ENCODE data around the gene UBTF. TPM values are rescaled to one million over a fixed set of nuclear protein-coding genes. Genes with fewer than 3 reads are reported as not detected.

Gene UBTF
- total and polyA plus RNA-seq, 7 experiments from 2014 or later = 49.0 to 303 (median 162) TPM

- no peaks in the 10 kb centered on the region for H3K9me3 Mint-ChIP-seq
- DNase-seq = no peak
- H3K27me3 ChIP-seq (ENCODE audit: control insufficient read depth in 2 of 2, insufficient read depth in 2 of 2, low read length in 2 of 2) = no peaks in the 10 kb centered on the region
- ChIA-PET POLR2A (no interaction called here), CTCF (interaction anchor here (0.7 kb wide), 1 partner anchor 67 kb away, joined by 4 read pairs; no protein-coding TSS in a partner anchor)
- H3K4me1 ChIP-seq (ENCODE audit: control insufficient read depth in 2 of 2, insufficient read depth in 2 of 2, low read length in 2 of 2) = no peaks in the 10 kb centered on the region
- no peaks in the 10 kb centered on the region for H3K9me3 ChIP-seq (ENCODE audit: control insufficient read depth in 2 of 3, low read length in 3 of 3)
- no peaks in the 10 kb centered on the region for H3K36me3 ChIP-seq (ENCODE audit: control insufficient read depth in 2 of 3, insufficient read depth in 3 of 3, low read length in 3 of 3)
- intact Hi-C loops (cut with micrococcal nuclease) = no loop called here
- peaks cover 0 to 1% (median 0%) of the 10 kb centered on the region in 5 donors for H3K27me3 Mint-ChIP-seq
- H3K4me3 Mint-ChIP-seq = no peak overlapping the region
- H3K27ac ChIP-seq (ENCODE audit: low read depth, low read length) = no peak overlapping the region
- no peaks in the 10 kb centered on the region for H3K36me3 Mint-ChIP-seq
- peaks cover 0 to 2% (median 0%) of the 10 kb centered on the region in 7 donors for H3K4me1 Mint-ChIP-seq
- H3K27ac Mint-ChIP-seq = peak overlapping the region in 1 of 9 donors; percentile 59
- H3K4me3 ChIP-seq (ENCODE audit: low read length) = no peak overlapping the region
- no peak for ATAC-seq
These were observed 43.9 kb upstream of the UBTF start for GRCh38 chr17:44263345-44263902.

GRCh38 chr17:44262654-44263225 is 43.3 kb upstream of the UBTF start:
- DNase-seq (no peak), ATAC-seq (no peak)
- no peaks in the 10 kb centered on the region for H3K4me1 Mint-ChIP-seq
- ChIA-PET CTCF (interaction anchor here (1.0 kb wide), 1 partner anchor 30 kb away, joined by 6 read pairs; no protein-coding TSS in a partner anchor), POLR2A (no interaction called here)
- Histone ChIP-seq H3K27ac (ENCODE audit: low read depth, low read length) (no peak overlapping the region), H3K27me3 (ENCODE audit: control insufficient read depth in 2 of 2, insufficient read depth in 2 of 2, low read length in 2 of 2) (no peaks in the 10 kb centered on the region), H3K4me3 (ENCODE audit: low read length) (no peak overlapping the region), H3K9me3 (ENCODE audit: control insufficient read depth in 2 of 3, low read length in 3 of 3) (no peaks in the 10 kb centered on the region), H3K36me3 (ENCODE audit: control insufficient read depth in 2 of 3, insufficient read depth in 3 of 3, low read length in 3 of 3) (no peaks in the 10 kb centered on the region), H3K4me1 (ENCODE audit: control insufficient read depth in 2 of 2, insufficient read depth in 2 of 2, low read length in 2 of 2) (no peaks in the 10 kb centered on the region)
- H3K4me3 Mint-ChIP-seq = no peak overlapping the region
- no peaks in the 10 kb centered on the region for H3K36me3 Mint-ChIP-seq
- H3K9me3 Mint-ChIP-seq = no peaks in the 10 kb centered on the region
- H3K27ac Mint-ChIP-seq = no peak overlapping the region
- peaks cover 0 to 1% (median 0%) of the 10 kb centered on the region in 5 donors for H3K27me3 Mint-ChIP-seq
- intact Hi-C loops (cut with micrococcal nuclease) = no loop called here

GRCh38 chr17:44260296-44260695 is 40.8 kb upstream of the UBTF start:
- ATAC-seq = no peak
- Mint-ChIP-seq H3K9me3 (no peaks in the 10 kb centered on the region), H3K27ac (no peak overlapping the region), H3K27me3 (peaks cover 0 to 3% (median 0%) of the 10 kb centered on the region in 5 donors), H3K36me3 (no peaks in the 10 kb centered on the region), H3K4me3 (no peak overlapping the region), H3K4me1 (peaks cover 0 to 2% (median 0%) of the 10 kb centered on the region in 7 donors)
- ChIA-PET CTCF (no interaction called here), POLR2A (no interaction called here)
- Histone ChIP-seq H3K9me3 (ENCODE audit: control insufficient read depth in 2 of 3, low read length in 3 of 3) (no peaks in the 10 kb centered on the region), H3K27ac (ENCODE audit: low read depth, low read length) (no peak overlapping the region), H3K27me3 (ENCODE audit: control insufficient read depth in 2 of 2, insufficient read depth in 2 of 2, low read length in 2 of 2) (no peaks in the 10 kb centered on the region), H3K4me3 (ENCODE audit: low read length) (no peak overlapping the region), H3K36me3 (ENCODE audit: control insufficient read depth in 2 of 3, insufficient read depth in 3 of 3, low read length in 3 of 3) (no peaks in the 10 kb centered on the region), H3K4me1 (ENCODE audit: control insufficient read depth in 2 of 2, insufficient read depth in 2 of 2, low read length in 2 of 2) (no peaks in the 10 kb centered on the region)
- intact Hi-C loops (cut with micrococcal nuclease) = no loop called here
- no peak for DNase-seq

GRCh38 chr17:44258811-44259351 is 39.4 kb upstream of the UBTF start:
- H3K4me1 Mint-ChIP-seq = peaks cover 0 to 2% (median 0%) of the 10 kb centered on the region in 7 donors
- no peak for ATAC-seq
- H3K27ac Mint-ChIP-seq = no peak overlapping the region
- H3K36me3 ChIP-seq (ENCODE audit: control insufficient read depth in 2 of 3, insufficient read depth in 3 of 3, low read length in 3 of 3) = no peaks in the 10 kb centered on the region
- peaks cover 0 to 4% (median 0%) of the 10 kb centered on the region in 5 donors for H3K27me3 Mint-ChIP-seq
- POLR2A ChIA-PET = no interaction called here
- no peak overlapping the region for H3K27ac ChIP-seq (ENCODE audit: low read depth, low read length)
- no peak for DNase-seq
- H3K4me1 ChIP-seq (ENCODE audit: control insufficient read depth in 2 of 2, insufficient read depth in 2 of 2, low read length in 2 of 2) = no peaks in the 10 kb centered on the region
- H3K27me3 ChIP-seq (ENCODE audit: control insufficient read depth in 2 of 2, insufficient read depth in 2 of 2, low read length in 2 of 2) = no peaks in the 10 kb centered on the region
- intact Hi-C loops (cut with micrococcal nuclease) = no loop called here
- CTCF ChIA-PET = interaction anchor here (0.7 kb wide), 1 partner anchor 76 kb away, joined by 4 read pairs; no protein-coding TSS in a partner anchor
- H3K9me3 Mint-ChIP-seq = no peaks in the 10 kb centered on the region
- no peak overlapping the region for H3K4me3 ChIP-seq (ENCODE audit: low read length)
- H3K4me3 Mint-ChIP-seq = no peak overlapping the region
- no peaks in the 10 kb centered on the region for H3K36me3 Mint-ChIP-seq
- H3K9me3 ChIP-seq (ENCODE audit: control insufficient read depth in 2 of 3, low read length in 3 of 3) = no peaks in the 10 kb centered on the region

GRCh38 chr17:44257815-44258760 is 38.6 kb upstream of the UBTF start:
- ChIA-PET CTCF (interaction anchor here (0.7 kb wide), 1 partner anchor 77 kb away, joined by 4 read pairs; no protein-coding TSS in a partner anchor), POLR2A (no interaction called here)
- Mint-ChIP-seq H3K27ac (peak overlapping the region in 2 of 9 donors; percentile 29 to 31), H3K27me3 (peaks cover 0 to 4% (median 0%) of the 10 kb centered on the region in 5 donors), H3K4me1 (peaks cover 0 to 2% (median 0%) of the 10 kb centered on the region in 7 donors), H3K9me3 (no peaks in the 10 kb centered on the region), H3K4me3 (no peak overlapping the region), H3K36me3 (no peaks in the 10 kb centered on the region)
- Histone ChIP-seq H3K4me1 (ENCODE audit: control insufficient read depth in 2 of 2, insufficient read depth in 2 of 2, low read length in 2 of 2) (no peaks in the 10 kb centered on the region), H3K27me3 (ENCODE audit: control insufficient read depth in 2 of 2, insufficient read depth in 2 of 2, low read length in 2 of 2) (no peaks in the 10 kb centered on the region), H3K9me3 (ENCODE audit: control insufficient read depth in 2 of 3, low read length in 3 of 3) (no peaks in the 10 kb centered on the region), H3K36me3 (ENCODE audit: control insufficient read depth in 2 of 3, insufficient read depth in 3 of 3, low read length in 3 of 3) (no peaks in the 10 kb centered on the region), H3K4me3 (ENCODE audit: low read length) (no peak overlapping the region), H3K27ac (ENCODE audit: low read depth, low read length) (no peak overlapping the region)
- no peak for ATAC-seq
- no peak for DNase-seq
- intact Hi-C loops (cut with micrococcal nuclease) = no loop called here

GRCh38 chr17:44256671-44257070 is 37.2 kb upstream of the UBTF start:
- no peak for DNase-seq
- CTCF ChIA-PET = no interaction called here
- H3K4me3 ChIP-seq (ENCODE audit: low read length) = no peak overlapping the region
- Mint-ChIP-seq H3K27me3 (peaks cover 0 to 4% (median 0%) of the 10 kb centered on the region in 5 donors), H3K36me3 (no peaks in the 10 kb centered on the region), H3K9me3 (no peaks in the 10 kb centered on the region), H3K4me1 (peaks cover 0 to 2% (median 0%) of the 10 kb centered on the region in 7 donors), H3K4me3 (no peak overlapping the region), H3K27ac (no peak overlapping the region)
- no peaks in the 10 kb centered on the region for H3K36me3 ChIP-seq (ENCODE audit: control insufficient read depth in 2 of 3, insufficient read depth in 3 of 3, low read length in 3 of 3)
- H3K4me1 ChIP-seq (ENCODE audit: control insufficient read depth in 2 of 2, insufficient read depth in 2 of 2, low read length in 2 of 2) = no peaks in the 10 kb centered on the region
- no peak for ATAC-seq
- H3K27me3 ChIP-seq (ENCODE audit: control insufficient read depth in 2 of 2, insufficient read depth in 2 of 2, low read length in 2 of 2) = no peaks in the 10 kb centered on the region
- H3K9me3 ChIP-seq (ENCODE audit: control insufficient read depth in 2 of 3, low read length in 3 of 3) = no peaks in the 10 kb centered on the region
- POLR2A ChIA-PET = no interaction called here
- intact Hi-C loops (cut with micrococcal nuclease) = no loop called here
- no peak overlapping the region for H3K27ac ChIP-seq (ENCODE audit: low read depth, low read length)
